Adrenal gland (tissue), 12 donors: ENCODE results near the gene PHOX2B. TPM values are rescaled to one million over a fixed set of nuclear protein-coding genes. Genes with fewer than 3 reads are reported as not detected.

Experiments used
- DNase-seq, 7 donors: peaks; one replicate each; pipeline ENCODE4 v3.0.0-alpha.2; 2019 to 2020
- H3K27ac ChIP-seq, 5 donors: fragments of 200-600 bp; sonication (generic) in 4 of 5; 1 replicate in 3 of 5; 2 replicates in 2 of 5; pipeline versions ENCODE4 v1.5.1 to v1.8.0; 2016 to 2020; ENCODE audit warnings: mild to moderate bottlenecking in 1 of 5
- H3K27me3 ChIP-seq: fragments of 200-600 bp; 2 replicates; pipeline ENCODE4 v1.8.0; 2021
- H3K36me3 ChIP-seq, 2 donors: fragments of 200-600 bp; replicated peaks in 1 of 2; 1 replicate in 1 of 2; 2 replicates in 1 of 2; pipeline versions ENCODE4 v1.5.1 to v1.8.0; 2018 to 2022
- H3K4me1 ChIP-seq, 2 donors: fragments of 200-600 bp; replicated peaks in 1 of 2; 1 replicate in 1 of 2; 2 replicates in 1 of 2; pipeline versions ENCODE4 v1.5.1 to v1.8.0; 2018 to 2021
- H3K4me3 ChIP-seq, 4 donors: fragments of 200-600 bp; sonication (generic) in 3 of 4; one replicate each; pipeline ENCODE4 v1.5.1; 2016 to 2018
- H3K9me3 ChIP-seq, 3 donors: fragments of 200-600 bp; sonication (generic) in 1 of 3; replicated peaks in 1 of 3; 1 replicate in 2 of 3; 2 replicates in 1 of 3; pipeline versions ENCODE4 v1.5.1 to v1.8.0; 2016 to 2021
- CTCF ChIP-seq, 6 experiments: fragments of 450-650 bp in 4 of 6; fragments of 200-600 bp in 2 of 6; sonication (generic) in 1 of 6; IDR thresholded peaks; 1 replicate in 5 of 6; 2 replicates in 1 of 6; pipeline versions ENCODE4 v1.5.1 to v1.8.0; 2016 to 2021; ENCODE audit warnings: antibody characterized with exemption in 6 of 6, mild to moderate bottlenecking in 2 of 6, moderate library complexity in 1 of 6
- POLR2A ChIP-seq, 2 donors: fragments of 450-650 bp; IDR thresholded peaks; one replicate each; pipeline ENCODE4 v1.6.1; 2017; ENCODE audit warnings: antibody characterized with exemption in 2 of 2, mild to moderate bottlenecking in 2 of 2, moderate library complexity in 1 of 2
- WGBS, 4 donors: extraction: QIAGEN DNeasy Blood & Tissue Kit in 2 of 4; methylation state at CpG; one replicate each; pipeline versions ENCODE4 v1.1.5 to v1.1.7; 2013 to 2017; 5-methylcytosine and 5-hydroxymethylcytosine counted together
- intact Hi-C, 2 donors: fragments of 100-400 bp; cut with DNase I; formaldehyde crosslinking; loops; one replicate each; pipeline versions ENCODE4 v1.14.1 to v1.15.0; 2022 to 2023
- polyA plus RNA-seq, 3 donors: library from polyadenylated mRNA; stranded (reverse); fragments of 200-250 nt in 2 of 3; fragments of 350-450 nt in 1 of 3; fragmentation: Illumina TruSeq in 1 of 3; extraction: RNeasy Lipid Tissue Mini Kit (QIAGEN cat#74804) in 1 of 3; gene quantifications; one replicate each; pipeline ENCODE4 v1.2.3, GENCODE V29; 2013 to 2014
- total RNA-seq, 9 donors: library from RNA; depleted of rRNA in 4 of 9; stranded (reverse); fragments of >200 nt in 4 of 9; fragments of 120-200 nt in 1 of 9; fragmentation: NEBNext Ultra II Directional in 1 of 9; extraction: Animal tissue kit (Norgen Biotek cat#: 25700) in 1 of 9; gene quantifications; one replicate each; pipeline versions ENCODE4 v1.1.0 to v1.2.4, GENCODE V29; 2013 to 2023
- donor health status: healthy with polysubstance abuse.
- donor health status: Bipolar disorder and iron deficiency.
- donor health status: DM: yes; HTN: yes; CAD: no.
- donor health status: DM: no; HTN: no; CAD: no.
- donor health status: DM: no; HTN: no; CAD: no.
- donor health status: DM: yes; HTN: yes; CAD: no.

The PHOX2B gene
- total and polyA plus RNA-seq, 12 donors: 0.29 to 10.3 (median 4.6) TPM; not detected in 3

- Histone ChIP-seq H3K27ac (no peak overlapping the region), H3K36me3 (no peaks in the 10 kb centered on the region), H3K4me3 (no peak overlapping the region), H3K27me3 (no peaks in the 10 kb centered on the region), H3K9me3 (no peaks in the 10 kb centered on the region), H3K4me1 (no peaks in the 10 kb centered on the region)
- intact Hi-C loops: no loop called here
- DNase-seq: no peak
- TF ChIP-seq CTCF (IDR thresholded peaks at IDR 0.05): no peak
- no peak for TF ChIP-seq POLR2A (IDR thresholded peaks at IDR 0.05)
- 60 to 87% (median 72%) methylated on average over 3 of the region's 3 CpGs for WGBS, 4 donors
These were observed 20.0 kb downstream of the PHOX2B start for GRCh38 chr4:41728573-41728913.

- Histone ChIP-seq H3K9me3 (no peaks in the 10 kb centered on the region), H3K27ac (no peak overlapping the region), H3K27me3 (no peaks in the 10 kb centered on the region), H3K4me3 (no peak overlapping the region), H3K36me3 (no peaks in the 10 kb centered on the region), H3K4me1 (no peaks in the 10 kb centered on the region)
- 63 to 87% (median 69%) methylated on average over 4 of the region's 4 CpGs for WGBS, 4 donors
- intact Hi-C loops: no loop called here
- TF ChIP-seq POLR2A (IDR thresholded peaks at IDR 0.05): no peak
- no peak for TF ChIP-seq CTCF (IDR thresholded peaks at IDR 0.05)
- no peak for DNase-seq
These were observed 20.5 kb downstream of the PHOX2B start for GRCh38 chr4:41727861-41728572.

DNA sequence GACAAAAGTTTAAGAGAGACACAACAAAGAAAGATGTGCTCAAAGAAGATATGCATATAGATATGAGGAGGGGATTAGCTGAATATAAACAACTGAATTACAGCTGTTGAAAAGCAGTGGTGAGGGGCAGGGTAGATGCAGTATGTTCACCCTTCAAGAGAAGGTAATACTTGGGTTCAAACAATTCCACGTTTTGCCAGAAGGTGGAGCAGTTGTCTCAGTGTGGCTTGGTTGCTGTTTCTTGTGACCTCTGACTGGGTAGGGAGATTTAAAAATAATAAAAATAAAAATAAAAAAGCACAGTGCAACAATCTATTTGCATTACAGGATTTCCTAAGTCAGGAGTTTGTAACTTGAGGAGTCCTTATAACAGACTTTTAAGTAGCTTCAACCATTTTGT, 23.3 kb downstream of the PHOX2B start:
- intact Hi-C loops: no loop called here
- TF ChIP-seq CTCF (IDR thresholded peaks at IDR 0.05): no peak
- TF ChIP-seq POLR2A (IDR thresholded peaks at IDR 0.05): no peak
- no peaks in the 10 kb centered on the region for H3K4me1 ChIP-seq
- 0 to 9% (median 7%) methylated on average over 1 of the region's 1 CpG for WGBS, 4 donors
- H3K27ac ChIP-seq: no peak overlapping the region
- DNase-seq: no peak
- H3K4me3 ChIP-seq: no peak overlapping the region
- H3K9me3 ChIP-seq: no peaks in the 10 kb centered on the region
- no peaks in the 10 kb centered on the region for H3K36me3 ChIP-seq
- no peaks in the 10 kb centered on the region for H3K27me3 ChIP-seq

DNA sequence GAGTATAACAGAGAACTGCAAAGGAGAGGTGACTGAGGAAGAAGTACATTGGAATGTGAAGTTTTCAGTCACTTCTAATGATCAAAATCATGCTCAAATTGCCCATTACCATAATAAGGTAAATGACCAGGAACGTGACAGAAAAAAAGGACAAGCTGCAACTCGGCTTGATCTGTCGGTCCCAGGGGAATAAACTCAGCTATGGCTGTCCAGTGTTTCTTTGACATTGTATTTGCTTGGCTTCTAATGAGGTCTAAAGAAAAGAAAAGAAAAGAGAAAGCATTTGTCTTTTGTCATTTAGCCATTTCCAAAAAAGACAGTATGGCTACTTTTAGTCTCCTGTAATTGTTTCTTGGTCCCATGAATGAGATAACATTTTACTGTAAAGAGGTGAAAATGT, 25.2 kb downstream of the PHOX2B start:
- DNase-seq: no peak
- Histone ChIP-seq H3K27ac (no peak overlapping the region), H3K4me1 (no peaks in the 10 kb centered on the region), H3K27me3 (no peaks in the 10 kb centered on the region), H3K9me3 (no peaks in the 10 kb centered on the region), H3K36me3 (no peaks in the 10 kb centered on the region), H3K4me3 (no peak overlapping the region)
- TF ChIP-seq POLR2A (IDR thresholded peaks at IDR 0.05): no peak
- TF ChIP-seq CTCF (IDR thresholded peaks at IDR 0.05): no peak
- 74 to 84% (median 79%) methylated on average over 3 of the region's 3 CpGs for WGBS, 4 donors
- intact Hi-C loops: no loop called here
